Suprapubic skin (tissue), 4 donors: ENCODE measurements around the gene PDRG1.

ENCODE experiments used
- EP300 ChIP-seq: sonication (generic); formaldehyde crosslinking; IDR thresholded peaks from one replicate; pipeline ENCODE4 v1.6.1; 2017; ENCODE audit warnings: antibody characterized with exemption
- POLR2A ChIP-seq, 2 donors: fragments of 450-650 bp; IDR thresholded peaks; one replicate each; pipeline ENCODE4 v1.6.1; 2017; ENCODE audit warnings: antibody characterized with exemption in 2 of 2, mild to moderate bottlenecking in 2 of 2, moderate library complexity in 2 of 2
- POLR2AphosphoS5 ChIP-seq, 3 donors: sonication (generic); formaldehyde crosslinking; IDR thresholded peaks; one replicate each; pipeline ENCODE4 v1.6.1; 2017; ENCODE audit warnings: antibody characterized with exemption in 3 of 3
- TF ChIP-seq, protein P1 (sequence below), 2 donors: fragments of 200-600 bp in 1 of 2; fragments of 450-650 bp in 1 of 2; sonication (generic) in 1 of 2; IDR thresholded peaks; one replicate each; pipeline ENCODE4 v1.5.1; 2016 to 2019; ENCODE audit warnings: antibody characterized with exemption in 2 of 2, mild to moderate bottlenecking in 1 of 2, moderate library complexity in 1 of 2

- TF ChIP-seq, protein P1, sequence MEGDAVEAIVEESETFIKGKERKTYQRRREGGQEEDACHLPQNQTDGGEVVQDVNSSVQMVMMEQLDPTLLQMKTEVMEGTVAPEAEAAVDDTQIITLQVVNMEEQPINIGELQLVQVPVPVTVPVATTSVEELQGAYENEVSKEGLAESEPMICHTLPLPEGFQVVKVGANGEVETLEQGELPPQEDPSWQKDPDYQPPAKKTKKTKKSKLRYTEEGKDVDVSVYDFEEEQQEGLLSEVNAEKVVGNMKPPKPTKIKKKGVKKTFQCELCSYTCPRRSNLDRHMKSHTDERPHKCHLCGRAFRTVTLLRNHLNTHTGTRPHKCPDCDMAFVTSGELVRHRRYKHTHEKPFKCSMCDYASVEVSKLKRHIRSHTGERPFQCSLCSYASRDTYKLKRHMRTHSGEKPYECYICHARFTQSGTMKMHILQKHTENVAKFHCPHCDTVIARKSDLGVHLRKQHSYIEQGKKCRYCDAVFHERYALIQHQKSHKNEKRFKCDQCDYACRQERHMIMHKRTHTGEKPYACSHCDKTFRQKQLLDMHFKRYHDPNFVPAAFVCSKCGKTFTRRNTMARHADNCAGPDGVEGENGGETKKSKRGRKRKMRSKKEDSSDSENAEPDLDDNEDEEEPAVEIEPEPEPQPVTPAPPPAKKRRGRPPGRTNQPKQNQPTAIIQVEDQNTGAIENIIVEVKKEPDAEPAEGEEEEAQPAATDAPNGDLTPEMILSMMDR (IDR thresholded peaks at IDR 0.05): no peak
- no peak for TF ChIP-seq POLR2AphosphoS5 (IDR thresholded peaks at IDR 0.05)
- no peak for TF ChIP-seq POLR2A (IDR thresholded peaks at IDR 0.05)
- TF ChIP-seq EP300: no peak
Measured at GRCh38 chr20:31922181-31922580, 29.7 kb downstream of the PDRG1 start.
